Chondrocyte (in vitro differentiated cells): ENCODE measurements around the gene TAF1. TPM values are rescaled to one million over a fixed set of nuclear protein-coding genes. Genes with fewer than 3 reads are reported as not detected.
A peak's percentile ranks its signal among the peaks of the same experiment; 100 is the strongest.
"Not testable (repeated sequence)": the region's sequence is repeated elsewhere in the genome, so short reads cannot be mapped to it uniquely, and the experiment has no call there.

Experiments
- DNase-seq: peaks from one replicate; pipeline ENCODE4 v3.0.0; 2021; ENCODE audit warnings: mixed read lengths, low spot score
- H3K27ac Mint-ChIP-seq: one replicate; pipeline ENCODE4 v1.8.0; 2021; ENCODE audit warnings: mild to moderate bottlenecking, moderate library complexity, mixed read lengths; ENCODE audit not compliant: unreplicated experiment
- H3K27me3 Mint-ChIP-seq: 2 replicates; pipeline ENCODE4 v1.8.0; 2021; ENCODE audit warnings: low read depth, mixed read lengths
- H3K36me3 Mint-ChIP-seq: 2 replicates; pipeline ENCODE4 v1.8.0; 2021; ENCODE audit warnings: low read depth, mixed read lengths
- H3K4me1 Mint-ChIP-seq: 2 replicates; pipeline ENCODE4 v1.8.0; 2021; ENCODE audit warnings: low read depth, mild to moderate bottlenecking, mixed read lengths
- H3K4me3 Mint-ChIP-seq: one replicate; pipeline ENCODE4 v1.8.0; 2021; ENCODE audit warnings: mild to moderate bottlenecking, moderate library complexity, mixed read lengths; ENCODE audit not compliant: unreplicated experiment
- H3K9me3 Mint-ChIP-seq: 2 replicates; pipeline ENCODE4 v1.8.0; 2021; ENCODE audit warnings: low read depth, mixed read lengths
- CTCF ChIP-seq: fragments of 200-600 bp; sonication (generic); IDR thresholded peaks from 2 replicates; pipeline ENCODE4 v1.5.0; 2021; ENCODE audit warnings: antibody characterized with exemption, mild to moderate bottlenecking, moderate library complexity
- total RNA-seq: library from RNA; stranded (reverse); gene quantifications from 3 replicates; pipeline ENCODE4 v1.2.1, GENCODE V29; 2021

The TAF1 gene
- total RNA-seq, 1 donor from 2014 or later: 26.4 TPM

- TF ChIP-seq CTCF: no peak
- Mint-ChIP-seq H3K9me3 (peaks cover 11% of the 10 kb centered on the region), H3K36me3 (peaks cover 2% of the 10 kb centered on the region), H3K4me3 (peak overlapping the region; percentile 96), H3K27ac (peak overlapping the region; percentile 99), H3K27me3 (no peaks in the 10 kb centered on the region), H3K4me1 (peaks cover 22% of the 10 kb centered on the region)
- DNase-seq: no peak
Measured at GRCh38 chrX:71366674-71367256, 608 bp downstream of the TAF1 start.

- Mint-ChIP-seq H3K9me3 (peaks cover 11% of the 10 kb centered on the region), H3K36me3 (peaks cover 2% of the 10 kb centered on the region), H3K27me3 (no peaks in the 10 kb centered on the region), H3K27ac (peak overlapping the region; percentile 99), H3K4me1 (peaks cover 22% of the 10 kb centered on the region), H3K4me3 (peak overlapping the region; percentile 96)
- DNase-seq: no peak
- no peak for TF ChIP-seq CTCF
Measured at GRCh38 chrX:71367396-71367795, 1.2 kb downstream of the TAF1 start.

- Mint-ChIP-seq H3K4me3 (no peak overlapping the region), H3K27ac (no peak overlapping the region), H3K4me1 (peaks cover 16% of the 10 kb centered on the region), H3K36me3 (peaks cover 6% of the 10 kb centered on the region), H3K9me3 (peaks cover 12% of the 10 kb centered on the region), H3K27me3 (no peaks in the 10 kb centered on the region)
- DNase-seq: no peak
- no peak for TF ChIP-seq CTCF
Measured at GRCh38 chrX:71372388-71372787, 6.2 kb downstream of the TAF1 start.

GRCh38 chrX:71378732-71379131 lies 12.6 kb downstream of the TAF1 start:
- H3K9me3 Mint-ChIP-seq: peaks cover 7% of the 10 kb centered on the region
- H3K27me3 Mint-ChIP-seq: no peaks in the 10 kb centered on the region
- H3K4me3 Mint-ChIP-seq: no peak overlapping the region
- DNase-seq: no peak
- no peak overlapping the region for H3K27ac Mint-ChIP-seq
- H3K4me1 Mint-ChIP-seq: no peaks in the 10 kb centered on the region
- H3K36me3 Mint-ChIP-seq: peaks cover 19% of the 10 kb centered on the region
- TF ChIP-seq CTCF: no peak

GRCh38 chrX:71391725-71392124 lies 25.6 kb downstream of the TAF1 start:
- not testable (repeated sequence) for DNase-seq, H3K4me3 Mint-ChIP-seq, H3K27ac Mint-ChIP-seq, H3K4me1 Mint-ChIP-seq, H3K9me3 Mint-ChIP-seq, H3K27me3 Mint-ChIP-seq
- H3K36me3 Mint-ChIP-seq: peaks cover 25% of the 10 kb centered on the region

GRCh38 chrX:71393919-71394318 lies 27.8 kb downstream of the TAF1 start:
- H3K4me3 Mint-ChIP-seq: no peak overlapping the region
- DNase-seq: no peak
- H3K27me3 Mint-ChIP-seq: no peaks in the 10 kb centered on the region
- peaks cover 3% of the 10 kb centered on the region for H3K9me3 Mint-ChIP-seq
- TF ChIP-seq CTCF: no peak
- no peaks in the 10 kb centered on the region for H3K4me1 Mint-ChIP-seq
- no peak overlapping the region for H3K27ac Mint-ChIP-seq
- peaks cover 33% of the 10 kb centered on the region for H3K36me3 Mint-ChIP-seq
